ENCODE measurements around the gene HRH1. TPM values are rescaled to one million over a fixed set of nuclear protein-coding genes. Genes with fewer than 3 reads are reported as not detected.

Gene HRH1
- total and polyA plus RNA-seq, 10 of the 15 experiments (the other 5 are each of a cell fraction or from before 2014, with no cell fraction given): not detected

- Histone ChIP-seq H3K4me1 (ENCODE audit: control insufficient read depth, insufficient read depth, low read length) (no peaks in the 10 kb centered on the region), H3K36me3 (ENCODE audit: control insufficient read depth in 2 of 2, insufficient read depth in 2 of 2, low read length in 1 of 2) (no peaks in the 10 kb centered on the region), H2AFZ (ENCODE audit: control insufficient read depth, low read depth, low read length) (no peak overlapping the region), H3K9me3 (replicated peaks; ENCODE audit: control insufficient read depth, insufficient read depth, low read length) (no peaks in the 10 kb centered on the region), H3K4me3 (no peak overlapping the region), H3K79me2 (ENCODE audit: control insufficient read depth, insufficient read depth, low read length) (no peaks in the 10 kb centered on the region), H3K9ac (ENCODE audit: control insufficient read depth, insufficient read depth, low read length) (no peak overlapping the region), H4K20me1 (ENCODE audit: control insufficient read depth, insufficient read depth) (no peaks in the 10 kb centered on the region), H3K27me3 (replicated peaks in 1 of 2; ENCODE audit: control insufficient read depth in 2 of 2, insufficient read depth in 2 of 2, low read length in 1 of 2) (no peaks in the 10 kb centered on the region), H3K4me2 (ENCODE audit: control insufficient read depth, insufficient read depth) (no peak overlapping the region), H3K27ac (ENCODE audit: control insufficient read depth, insufficient read depth) (no peak overlapping the region)
- ChIA-PET RAD21 (ENCODE audit: unreplicated experiment) (no interaction called here), CTCF (interaction anchor here (0.6 kb wide), 1 partner anchor 32 kb away, joined by 3 read pairs; no protein-coding TSS in a partner anchor), POLR2A (no interaction called here), SMC1A (ENCODE audit: uncharacterized antibody, unreplicated experiment) (interaction anchor here (0.6 kb wide), 1 partner anchor 11 kb away, joined by 4 read pairs; no protein-coding TSS in a partner anchor)
- intact Hi-C loops (cut with micrococcal nuclease; ENCODE audit: unreplicated experiment): no loop called here
- in situ Hi-C loops (cut with MboI): no loop called here
- DNase-seq (ENCODE audit: low read depth, low spot score) (no peak), ATAC-seq (no peak), FAIRE-seq (no peak)
- TF ChIP-seq ETV6 (conservative IDR thresholded peaks at IDR 0.05 in 1 of 2, IDR thresholded peaks at IDR 0.05 in 1 of 2; ENCODE audit: borderline replicate concordance in 1 of 2, low read depth in 1 of 2) (no peak), BRCA1 (IDR thresholded peaks at IDR 0.05; ENCODE audit: low read depth, low read length) (no peak), BCL11A (IDR thresholded peaks at IDR 0.05; ENCODE audit: low read depth, low read length) (no peak), ZNF687 (IDR thresholded peaks at IDR 0.05) (no peak), IKZF2 (IDR thresholded peaks at IDR 0.05) (no peak), NR2F1 (conservative IDR thresholded peaks at IDR 0.05) (no peak)
- no TSS peak for BruUV-seq (replicated peaks)
- 18% methylated on average over 2 of the region's 2 CpGs for WGBS (ENCODE audit: insufficient coverage, insufficient replicate concordance, low lambda C conversion rate, missing lambda C conversion rate)
Observed at GRCh38 chr3:11138371-11138770, 15.9 kb upstream of the HRH1 start.
